ENCODE data around the gene MFAP3.
"Not testable (repeated sequence)": the region's sequence is repeated elsewhere in the genome, so short reads cannot be mapped to it uniquely, and the experiment has no call there.

Gene MFAP3

GRCh38 chr5:154002093-154002492, 36.7 kb upstream of the MFAP3 start:
- TF ChIP-seq CTCF (IDR thresholded peaks at IDR 0.05; ENCODE audit: low read depth, low read length, missing control alignments), result no peak
- DNase-seq (ENCODE audit: extremely low read depth, low read depth), result no peak
- no peak overlapping the region for H3K4me3 ChIP-seq (replicated peaks; ENCODE audit: low read depth, low read length)

- DNase-seq (ENCODE audit: extremely low read depth, low read depth), result no peak
- no peak overlapping the region for H3K4me3 ChIP-seq (replicated peaks; ENCODE audit: low read depth, low read length)
- TF ChIP-seq CTCF (IDR thresholded peaks at IDR 0.05; ENCODE audit: low read depth, low read length, missing control alignments), result no peak
Measured at GRCh38 chr5:154002511-154003020, 36.2 kb upstream of the MFAP3 start.

GRCh38 chr5:154005648-154006047, 33.1 kb upstream of the MFAP3 start:
- no peak for DNase-seq (ENCODE audit: extremely low read depth, low read depth)
- no peak for TF ChIP-seq CTCF (IDR thresholded peaks at IDR 0.05; ENCODE audit: low read depth, low read length, missing control alignments)
- H3K4me3 ChIP-seq (replicated peaks; ENCODE audit: low read depth, low read length), result no peak overlapping the region

GRCh38 chr5:154010660-154011059, 28.1 kb upstream of the MFAP3 start:
- no peak for TF ChIP-seq CTCF (IDR thresholded peaks at IDR 0.05; ENCODE audit: low read depth, low read length, missing control alignments)
- no peak for DNase-seq (ENCODE audit: extremely low read depth, low read depth)
- H3K4me3 ChIP-seq (replicated peaks; ENCODE audit: low read depth, low read length), result no peak overlapping the region

- TF ChIP-seq CTCF (IDR thresholded peaks at IDR 0.05; ENCODE audit: low read depth, low read length, missing control alignments), result no peak
Measured at GRCh38 chr5:154015071-154015693, 23.6 kb upstream of the MFAP3 start.

GRCh38 chr5:154018919-154019318, 19.8 kb upstream of the MFAP3 start:
- DNase-seq (ENCODE audit: extremely low read depth, low read depth); H3K4me3 ChIP-seq (replicated peaks; ENCODE audit: low read depth, low read length): not testable (repeated sequence)

More at GRCh38 chr5:154015071-154015693, 23.6 kb upstream of the MFAP3 start:
- no peak overlapping the region for H3K4me3 ChIP-seq (replicated peaks; ENCODE audit: low read depth, low read length)
- no peak for DNase-seq (ENCODE audit: extremely low read depth, low read depth)

- no peak for TF ChIP-seq CTCF (IDR thresholded peaks at IDR 0.05; ENCODE audit: low read depth, low read length, missing control alignments)
- DNase-seq (ENCODE audit: extremely low read depth, low read depth), result no peak
Measured at GRCh38 chr5:154025951-154026350, 12.8 kb upstream of the MFAP3 start.

More at GRCh38 chr5:154025951-154026350, 12.8 kb upstream of the MFAP3 start:
- no peak overlapping the region for H3K4me3 ChIP-seq (replicated peaks; ENCODE audit: low read depth, low read length)
